Activated CD8-positive, alpha-beta memory T cell treated with anti-CD3 and anti-CD28 coated beads for 48 hours (primary cell): Measurements from ENCODE around the gene RAP1GAP2.
"Not testable (repeated sequence)": the region's sequence is repeated elsewhere in the genome, so short reads cannot be mapped to it uniquely, and the experiment has no call there.

Source experiments
- DNase-seq, 3 experiments: peaks; one replicate each; pipeline ENCODE4 v3.0.0-alpha.2; 2020; ENCODE audit warnings: low read depth in 2 of 3, low spot score in 2 of 3

RAP1GAP2 gene

DNA sequence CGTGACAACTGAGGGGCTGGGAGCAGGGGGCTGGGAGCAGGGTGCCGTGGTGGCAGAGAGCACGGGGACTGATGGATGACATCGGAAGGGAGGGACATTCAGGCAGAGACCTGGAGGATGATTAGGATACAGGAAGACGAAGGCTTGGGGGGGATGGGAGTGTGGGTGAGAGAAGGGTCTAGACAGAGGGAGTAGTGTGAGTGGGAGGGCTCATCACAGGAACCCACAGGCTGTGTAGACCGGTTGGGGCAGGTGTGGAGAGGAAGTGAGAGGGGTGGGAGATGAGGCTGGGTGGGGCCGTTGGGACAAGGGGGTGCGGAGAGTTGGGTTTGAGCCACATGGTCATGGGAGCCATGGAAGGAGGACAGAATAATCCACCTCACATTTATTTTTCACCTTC lies 83.8 kb downstream of the RAP1GAP2 start:
- no peak for DNase-seq

DNA sequence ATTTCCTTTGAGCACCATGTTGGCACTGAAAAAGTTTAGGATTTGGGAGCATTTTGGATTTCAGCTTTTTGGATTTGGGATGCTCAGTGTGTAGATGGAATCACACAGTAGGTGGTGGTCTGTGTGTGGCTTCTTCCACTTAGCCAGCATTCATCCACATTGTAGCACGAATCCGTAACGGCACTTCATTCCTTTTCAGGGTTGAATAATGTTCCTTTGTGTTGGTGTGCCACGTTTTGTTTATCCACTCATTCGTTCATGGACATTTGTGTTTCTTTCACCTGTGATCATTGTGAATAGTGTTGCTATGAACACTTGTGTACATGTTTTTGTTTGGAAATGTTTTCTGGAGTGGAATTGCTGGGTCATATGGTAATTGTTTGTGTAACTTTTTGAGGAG lies 85.1 kb downstream of the RAP1GAP2 start:
- DNase-seq, result no peak

- DNase-seq, result no peak
These were observed 87.4 kb downstream of the RAP1GAP2 start for GRCh38 chr17:2883544-2884213.

- no peak for DNase-seq
These were observed 89.5 kb downstream of the RAP1GAP2 start for GRCh38 chr17:2885733-2886132.

GRCh38 chr17:2888326-2888725 lies 92.1 kb downstream of the RAP1GAP2 start:
- no peak for DNase-seq

DNA sequence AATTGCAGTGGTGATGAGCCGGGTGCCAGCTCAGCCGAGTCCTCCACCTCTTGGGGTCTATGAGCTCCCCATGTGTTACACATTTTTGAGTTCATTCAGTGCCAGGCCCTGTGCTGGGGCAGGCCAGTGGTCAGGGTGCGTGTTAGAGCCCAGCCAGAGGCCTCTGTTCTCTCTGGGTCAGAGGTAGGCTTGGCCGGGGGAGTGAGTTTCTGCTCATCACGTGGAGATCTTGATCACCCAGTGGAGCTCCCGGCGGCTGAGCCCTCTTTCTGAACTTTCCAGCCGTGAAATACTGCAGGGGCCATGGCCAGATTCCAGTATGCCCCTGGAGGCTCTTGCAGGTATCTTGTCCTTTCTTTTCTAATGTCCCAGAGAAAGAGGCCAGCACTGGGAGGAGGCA lies 93.0 kb downstream of the RAP1GAP2 start:
- no peak for DNase-seq

- not testable (repeated sequence) for DNase-seq
These were observed 94.5 kb downstream of the RAP1GAP2 start for GRCh38 chr17:2890778-2891177.

DNA sequence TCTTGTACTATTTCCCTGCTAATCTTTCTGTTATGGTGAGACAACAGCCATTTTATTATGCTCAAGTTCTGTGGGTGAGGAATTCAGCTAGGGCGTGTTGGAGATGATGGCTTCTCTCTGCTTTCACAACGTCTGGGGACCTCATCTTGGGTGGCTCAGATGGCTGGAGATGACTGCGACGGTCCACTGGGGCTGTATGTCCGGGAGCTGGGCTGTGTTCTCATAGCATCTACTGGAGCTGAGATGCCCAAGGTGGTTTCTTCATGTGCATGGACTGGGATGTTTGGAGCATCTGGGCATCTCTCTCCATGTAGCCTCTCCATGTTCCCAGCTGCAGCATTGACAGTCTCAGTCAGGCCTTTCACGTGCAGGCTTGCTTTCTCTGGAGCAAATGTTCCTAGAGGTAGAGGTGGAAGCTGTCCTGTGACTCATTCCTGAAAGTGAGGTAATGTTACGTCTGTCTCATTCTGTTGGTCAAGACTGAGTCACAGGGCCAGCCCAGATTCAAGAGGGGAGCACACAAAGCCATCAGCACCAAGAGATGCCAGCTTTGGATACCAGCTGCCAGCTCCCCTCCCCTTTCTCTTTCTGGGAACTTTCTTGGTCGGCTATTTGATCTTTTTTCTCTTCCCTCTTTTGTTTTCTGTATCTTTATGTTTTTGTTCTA lies 96.2 kb downstream of the RAP1GAP2 start:
- DNase-seq, result no peak

GRCh38 chr17:2893422-2893914 lies 97.2 kb downstream of the RAP1GAP2 start:
- no peak for DNase-seq

- DNase-seq, result no peak
These were observed 98.5 kb downstream of the RAP1GAP2 start for GRCh38 chr17:2894782-2895181.

GRCh38 chr17:2897605-2898004 lies 101.4 kb downstream of the RAP1GAP2 start:
- DNase-seq, result no peak

DNA sequence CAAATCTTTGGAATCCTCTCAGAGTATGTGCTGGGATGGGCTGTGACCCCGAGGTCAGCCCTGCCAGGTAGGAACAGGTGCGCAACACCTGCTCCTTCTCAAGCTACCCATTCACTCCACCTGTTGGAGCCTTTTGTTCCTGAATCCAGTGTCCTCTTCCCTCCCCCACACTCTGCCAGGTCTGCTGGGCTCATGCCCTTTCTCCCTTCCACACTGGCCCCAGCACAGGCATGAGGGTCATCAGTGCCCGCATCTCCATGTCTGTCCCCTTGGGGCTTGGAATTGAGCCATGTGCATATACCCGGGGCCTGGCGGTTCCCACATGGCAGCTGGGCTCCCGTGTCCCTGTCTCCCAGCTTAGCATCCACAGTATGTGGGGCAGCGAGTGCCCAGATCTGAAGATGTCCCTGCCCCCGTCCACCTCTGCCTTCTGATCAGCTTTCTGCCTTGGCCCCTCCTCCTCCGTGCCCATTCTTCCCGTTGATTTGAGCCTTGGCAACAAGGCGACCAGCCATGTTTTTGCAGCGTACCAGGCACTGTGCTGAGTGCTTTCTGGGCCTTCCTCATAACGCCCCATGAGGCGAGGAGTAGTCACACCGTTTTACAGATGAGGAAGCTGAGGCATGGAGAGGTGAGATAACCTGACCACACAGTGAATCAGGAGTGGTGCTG lies 102.2 kb downstream of the RAP1GAP2 start:
- DNase-seq, result no peak

GRCh38 chr17:2899906-2900305 lies 103.7 kb downstream of the RAP1GAP2 start:
- no peak for DNase-seq

GRCh38 chr17:2900842-2901241 lies 104.6 kb downstream of the RAP1GAP2 start:
- no peak for DNase-seq

GRCh38 chr17:2901582-2901981 lies 105.3 kb downstream of the RAP1GAP2 start:
- DNase-seq, result no peak

DNA sequence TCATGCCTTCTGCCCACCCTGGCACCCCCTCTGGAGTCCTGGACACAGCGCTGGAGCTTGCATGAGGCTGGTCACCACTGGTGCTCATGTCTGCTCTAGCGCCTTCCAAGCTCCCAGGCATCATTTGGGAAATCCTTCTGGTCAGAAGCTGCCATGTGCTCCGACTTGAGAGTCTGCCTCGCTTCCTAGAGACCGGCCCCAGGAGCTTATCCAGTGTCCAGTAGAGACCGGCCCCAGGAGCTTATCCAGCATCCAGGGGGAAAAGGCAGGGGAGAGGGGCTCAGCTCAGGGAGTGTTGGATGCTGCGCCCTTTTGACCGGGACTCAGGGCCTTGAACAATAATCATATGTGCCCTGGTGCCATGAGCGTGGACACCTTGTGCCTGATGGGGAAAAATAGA lies 106.3 kb downstream of the RAP1GAP2 start:
- no peak for DNase-seq

GRCh38 chr17:2903193-2903974 lies 107.1 kb downstream of the RAP1GAP2 start:
- no peak for DNase-seq

DNA sequence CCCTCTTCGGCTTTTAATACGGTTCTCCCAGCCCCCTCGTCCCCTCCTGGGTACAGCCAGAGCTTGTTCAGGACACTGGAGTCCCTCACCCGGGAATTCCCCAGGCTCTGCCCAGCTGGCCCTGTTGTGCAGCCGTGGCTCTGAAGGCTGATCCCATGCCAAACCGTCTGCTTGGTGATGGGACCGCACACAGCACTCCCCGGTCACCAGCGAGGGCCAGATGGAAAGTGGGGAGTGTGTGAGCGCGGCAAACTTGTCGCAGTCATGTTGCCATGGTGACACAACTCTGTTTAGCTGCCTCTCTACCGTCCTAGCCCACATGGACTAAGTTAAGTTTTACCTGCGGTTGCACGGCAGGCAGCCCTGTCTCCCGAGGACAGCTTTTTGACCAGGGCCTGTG lies 107.9 kb downstream of the RAP1GAP2 start:
- no peak for DNase-seq

DNA sequence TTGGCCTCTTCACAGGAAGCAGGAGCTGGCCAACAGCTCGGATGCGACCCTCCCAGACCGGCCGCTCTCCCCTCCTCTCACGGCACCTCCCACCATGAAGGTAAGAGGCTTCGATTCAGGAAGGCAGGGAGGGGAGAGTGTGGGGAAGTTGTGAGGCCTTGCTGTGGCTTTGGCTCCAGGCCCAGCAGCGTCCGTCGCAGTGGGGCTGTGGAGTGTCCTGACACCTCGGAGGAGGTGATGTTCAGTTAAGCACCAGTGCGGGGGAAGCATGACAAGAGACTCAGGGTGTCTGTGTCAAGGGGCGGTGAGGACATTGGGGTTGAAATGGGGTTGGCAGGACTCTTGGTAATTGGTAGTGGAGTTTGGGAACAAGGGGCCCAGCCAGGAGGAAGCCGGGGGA lies 109.0 kb downstream of the RAP1GAP2 start:
- DNase-seq, result no peak

DNA sequence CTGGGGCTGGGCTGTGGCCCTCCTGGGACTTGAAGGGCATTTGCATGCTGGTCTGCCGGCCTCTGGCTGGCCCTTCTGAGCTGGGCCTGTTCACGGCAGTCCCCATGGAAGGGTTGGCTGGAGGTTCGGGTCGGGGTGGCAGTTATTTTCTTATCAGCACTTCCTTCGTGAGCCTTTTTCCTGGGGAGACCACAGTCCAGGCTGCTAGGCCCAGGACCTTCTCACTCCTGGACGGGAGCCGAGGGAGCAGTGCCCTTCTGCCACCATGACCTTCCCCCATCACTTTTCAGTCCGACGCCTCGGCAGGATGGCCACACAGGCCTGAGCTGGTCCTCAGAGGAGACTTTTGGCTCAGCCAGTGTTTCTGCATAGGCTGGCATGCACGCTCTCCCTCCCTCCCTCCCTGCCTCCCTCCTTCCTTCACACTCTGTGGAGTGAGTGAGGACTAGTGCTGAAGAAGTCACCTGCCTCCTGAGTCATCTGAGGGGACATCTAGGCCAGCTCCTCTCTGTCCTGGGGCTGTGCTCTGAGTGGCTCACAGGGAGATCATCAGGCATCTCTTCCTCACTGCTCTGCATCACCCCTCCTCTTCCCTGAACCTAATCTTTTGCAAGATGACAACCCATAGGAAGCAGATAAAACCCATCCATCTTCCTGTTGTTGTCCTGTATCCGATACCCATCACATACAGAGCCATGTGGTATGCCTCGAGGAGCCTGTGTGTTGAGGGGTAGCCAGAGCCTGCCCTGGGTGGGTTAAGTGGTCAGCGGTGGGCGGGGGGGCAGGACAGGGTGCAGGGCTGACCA lies 109.7 kb downstream of the RAP1GAP2 start:
- no peak for DNase-seq

DNA sequence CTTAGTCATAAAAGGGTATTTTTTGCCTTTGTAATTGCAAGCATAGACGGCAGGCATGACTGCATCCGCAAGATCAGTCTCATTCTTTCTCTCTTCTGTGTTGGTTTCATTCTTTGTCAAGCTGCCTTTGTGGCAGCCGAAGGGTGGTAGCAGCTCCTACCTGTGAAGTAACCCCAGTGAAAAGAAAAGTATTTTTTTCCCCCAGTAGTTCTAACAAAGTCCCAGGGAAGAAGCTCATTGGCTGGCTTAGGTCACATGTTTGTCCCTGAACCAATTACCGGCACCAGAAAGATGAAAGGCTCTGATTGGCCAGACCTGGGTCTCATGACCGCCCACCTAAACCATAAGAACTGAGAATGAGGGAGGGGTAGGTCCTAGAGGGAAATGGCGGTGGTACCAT lies 110.7 kb downstream of the RAP1GAP2 start:
- no peak for DNase-seq
